Adrenal gland (tissue), 12 donors: ENCODE data around the gene SUFU. TPM values are rescaled to one million over a fixed set of nuclear protein-coding genes. Genes with fewer than 3 reads are reported as not detected.

Experiments
- DNase-seq, 7 donors: peaks; one replicate each; pipeline ENCODE4 v3.0.0-alpha.2; 2019 to 2020
- H3K27ac ChIP-seq, 5 donors: fragments of 200-600 bp; sonication (generic) in 4 of 5; 1 replicate in 3 of 5; 2 replicates in 2 of 5; pipeline versions ENCODE4 v1.5.1 to v1.8.0; 2016 to 2020; ENCODE audit warnings: mild to moderate bottlenecking in 1 of 5
- H3K27me3 ChIP-seq: fragments of 200-600 bp; 2 replicates; pipeline ENCODE4 v1.8.0; 2021
- H3K36me3 ChIP-seq, 2 donors: fragments of 200-600 bp; replicated peaks in 1 of 2; 1 replicate in 1 of 2; 2 replicates in 1 of 2; pipeline versions ENCODE4 v1.5.1 to v1.8.0; 2018 to 2022
- H3K4me1 ChIP-seq, 2 donors: fragments of 200-600 bp; replicated peaks in 1 of 2; 1 replicate in 1 of 2; 2 replicates in 1 of 2; pipeline versions ENCODE4 v1.5.1 to v1.8.0; 2018 to 2021
- H3K4me3 ChIP-seq, 4 donors: fragments of 200-600 bp; sonication (generic) in 3 of 4; one replicate each; pipeline ENCODE4 v1.5.1; 2016 to 2018
- H3K9me3 ChIP-seq, 3 donors: fragments of 200-600 bp; sonication (generic) in 1 of 3; replicated peaks in 1 of 3; 1 replicate in 2 of 3; 2 replicates in 1 of 3; pipeline versions ENCODE4 v1.5.1 to v1.8.0; 2016 to 2021
- CTCF ChIP-seq, 6 experiments: fragments of 450-650 bp in 4 of 6; fragments of 200-600 bp in 2 of 6; sonication (generic) in 1 of 6; IDR thresholded peaks; 1 replicate in 5 of 6; 2 replicates in 1 of 6; pipeline versions ENCODE4 v1.5.1 to v1.8.0; 2016 to 2021; ENCODE audit warnings: antibody characterized with exemption in 6 of 6, mild to moderate bottlenecking in 2 of 6, moderate library complexity in 1 of 6
- POLR2A ChIP-seq, 2 donors: fragments of 450-650 bp; IDR thresholded peaks; one replicate each; pipeline ENCODE4 v1.6.1; 2017; ENCODE audit warnings: antibody characterized with exemption in 2 of 2, mild to moderate bottlenecking in 2 of 2, moderate library complexity in 1 of 2
- WGBS, 4 donors: extraction: QIAGEN DNeasy Blood & Tissue Kit in 2 of 4; methylation state at CpG; one replicate each; pipeline versions ENCODE4 v1.1.5 to v1.1.7; 2013 to 2017; 5-methylcytosine and 5-hydroxymethylcytosine counted together
- intact Hi-C, 2 donors: fragments of 100-400 bp; cut with DNase I; formaldehyde crosslinking; loops; one replicate each; pipeline versions ENCODE4 v1.14.1 to v1.15.0; 2022 to 2023
- polyA plus RNA-seq, 3 donors: library from polyadenylated mRNA; stranded (reverse); fragments of 200-250 nt in 2 of 3; fragments of 350-450 nt in 1 of 3; fragmentation: Illumina TruSeq in 1 of 3; extraction: RNeasy Lipid Tissue Mini Kit (QIAGEN cat#74804) in 1 of 3; gene quantifications; one replicate each; pipeline ENCODE4 v1.2.3, GENCODE V29; 2013 to 2014
- total RNA-seq, 9 donors: library from RNA; depleted of rRNA in 4 of 9; stranded (reverse); fragments of >200 nt in 4 of 9; fragments of 120-200 nt in 1 of 9; fragmentation: NEBNext Ultra II Directional in 1 of 9; extraction: Animal tissue kit (Norgen Biotek cat#: 25700) in 1 of 9; gene quantifications; one replicate each; pipeline versions ENCODE4 v1.1.0 to v1.2.4, GENCODE V29; 2013 to 2023
- donor health status: healthy with polysubstance abuse.
- donor health status: Bipolar disorder and iron deficiency.
- donor health status: DM: yes; HTN: yes; CAD: no.
- donor health status: DM: no; HTN: no; CAD: no.
- donor health status: DM: no; HTN: no; CAD: no.
- donor health status: DM: yes; HTN: yes; CAD: no.

SUFU gene
- total and polyA plus RNA-seq, 12 donors = 4.3 to 20.2 (median 11.1) TPM

GRCh38 chr10:102601639-102602038 is 97.9 kb downstream of the SUFU start:
- DNase-seq = no peak
- H3K27ac ChIP-seq = peak overlapping the region; percentile 28 to 94 (median 65)
- peaks cover 17 to 52% of the 10 kb centered on the region in 2 donors for H3K4me1 ChIP-seq
- TF ChIP-seq POLR2A (IDR thresholded peaks at IDR 0.05) (no peak), CTCF (IDR thresholded peaks at IDR 0.05) (no peak)
- H3K36me3 ChIP-seq = peaks cover 0 to 17% of the 10 kb centered on the region in 2 donors
- intact Hi-C loops = no loop called here
- H3K27me3 ChIP-seq = no peaks in the 10 kb centered on the region
- no peaks in the 10 kb centered on the region for H3K9me3 ChIP-seq
- no peak overlapping the region for H3K4me3 ChIP-seq
- 80 to 90% (median 85%) methylated on average over 9 of the region's 9 CpGs for WGBS, 4 donors

- peaks cover 17 to 46% of the 10 kb centered on the region in 2 donors for H3K4me1 ChIP-seq
- peak in 5 of 7 donors; percentile 51 to 73 (median 69) for DNase-seq
- no peaks in the 10 kb centered on the region for H3K27me3 ChIP-seq
Measured at GRCh38 chr10:102602272-102603045, 98.7 kb downstream of the SUFU start.

GRCh38 chr10:102603946-102604345 is 100.2 kb downstream of the SUFU start:
- Histone ChIP-seq H3K9me3 (no peaks in the 10 kb centered on the region), H3K27ac (peak overlapping the region; percentile 28 to 94 (median 59)), H3K27me3 (no peaks in the 10 kb centered on the region), H3K36me3 (peaks cover 0 to 7% of the 10 kb centered on the region in 2 donors), H3K4me3 (no peak overlapping the region), H3K4me1 (peaks cover 17 to 40% of the 10 kb centered on the region in 2 donors)
- TF ChIP-seq CTCF (IDR thresholded peaks at IDR 0.05) (no peak), POLR2A (IDR thresholded peaks at IDR 0.05) (no peak)
- 58 to 69% (median 68%) methylated on average over 2 to 7 of the region's 7 CpGs for WGBS, 4 donors
- intact Hi-C loops = no loop called here
- DNase-seq = no peak

More at GRCh38 chr10:102602272-102603045, 98.7 kb downstream of the SUFU start:
- no peaks in the 10 kb centered on the region for H3K9me3 ChIP-seq
- peak overlapping the region; percentile 28 to 94 (median 65) for H3K27ac ChIP-seq
- H3K4me3 ChIP-seq = no peak overlapping the region
- intact Hi-C loops = no loop called here
- 29 to 46% (median 39%) methylated on average over 4 of the region's 4 CpGs for WGBS, 4 donors
- H3K36me3 ChIP-seq = peaks cover 0 to 9% of the 10 kb centered on the region in 2 donors
- TF ChIP-seq POLR2A (IDR thresholded peaks at IDR 0.05) (no peak), CTCF (IDR thresholded peaks at IDR 0.05) (no peak)

- DNase-seq = peak in 5 of 7 donors; percentile 65 to 77 (median 67)
- no peak for TF ChIP-seq POLR2A (IDR thresholded peaks at IDR 0.05)
- TF ChIP-seq CTCF (IDR thresholded peaks at IDR 0.05) = no peak
- peak overlapping the region; percentile 28 to 94 (median 59) for H3K27ac ChIP-seq
- H3K9me3 ChIP-seq = no peaks in the 10 kb centered on the region
- 23 to 55% (median 31%) methylated on average over 6 of the region's 6 CpGs for WGBS, 4 donors
- intact Hi-C loops = no loop called here
- no peak overlapping the region for H3K4me3 ChIP-seq
- H3K36me3 ChIP-seq = peaks cover 0 to 5% of the 10 kb centered on the region in 2 donors
- no peaks in the 10 kb centered on the region for H3K27me3 ChIP-seq
- H3K4me1 ChIP-seq = peaks cover 17 to 40% of the 10 kb centered on the region in 2 donors
Measured at GRCh38 chr10:102604439-102604841, 100.7 kb downstream of the SUFU start.
